ENCODE results near the gene TNS1.

The TNS1 gene

GRCh38 chr2:218015586-218016521 lies 13.1 kb upstream of the TNS1 start:
- DNase-seq = no peak

- no peak for DNase-seq
Measured at GRCh38 chr2:218014706-218015585, 12.2 kb upstream of the TNS1 start.

DNA sequence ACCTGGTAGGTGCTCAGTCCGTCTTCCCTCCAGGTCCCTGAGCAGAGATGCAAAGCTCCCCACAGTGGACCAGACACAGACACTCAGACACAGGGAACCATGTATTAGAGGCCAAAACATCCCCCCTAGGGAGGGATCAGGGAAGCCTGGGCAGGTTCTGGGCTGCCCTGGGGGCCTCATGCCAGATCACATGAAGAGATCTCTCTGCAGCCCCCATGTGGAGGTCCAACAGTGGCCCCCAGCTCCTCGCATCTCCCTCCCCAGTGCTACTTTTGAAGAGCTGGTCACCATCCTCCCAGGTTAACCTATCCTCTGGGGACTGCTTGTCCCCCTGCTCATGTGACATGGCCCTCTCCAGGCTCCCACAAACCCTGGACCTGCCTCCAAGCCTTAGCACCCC lies 10.5 kb upstream of the TNS1 start:
- DNase-seq = no peak

DNA sequence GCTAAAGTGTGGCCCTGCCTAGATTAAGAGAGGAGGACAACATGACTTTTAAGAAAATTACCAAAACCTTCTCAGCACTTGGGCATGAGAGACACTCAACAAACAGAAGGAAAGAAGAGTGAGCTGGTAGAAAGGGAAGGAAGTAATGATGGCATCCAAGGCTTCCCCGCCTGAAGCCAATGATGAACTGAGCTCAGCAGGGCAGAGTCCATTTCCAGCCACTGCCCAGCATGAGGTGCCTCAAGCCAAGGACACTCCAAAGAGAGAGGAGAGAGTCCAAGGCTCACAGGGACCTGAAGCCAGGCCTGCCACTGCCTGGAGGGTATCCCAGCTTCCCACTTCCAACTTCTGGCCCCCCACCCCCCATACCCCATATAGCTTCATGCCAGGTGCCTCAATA lies 9.5 kb upstream of the TNS1 start:
- DNase-seq = no peak

DNA sequence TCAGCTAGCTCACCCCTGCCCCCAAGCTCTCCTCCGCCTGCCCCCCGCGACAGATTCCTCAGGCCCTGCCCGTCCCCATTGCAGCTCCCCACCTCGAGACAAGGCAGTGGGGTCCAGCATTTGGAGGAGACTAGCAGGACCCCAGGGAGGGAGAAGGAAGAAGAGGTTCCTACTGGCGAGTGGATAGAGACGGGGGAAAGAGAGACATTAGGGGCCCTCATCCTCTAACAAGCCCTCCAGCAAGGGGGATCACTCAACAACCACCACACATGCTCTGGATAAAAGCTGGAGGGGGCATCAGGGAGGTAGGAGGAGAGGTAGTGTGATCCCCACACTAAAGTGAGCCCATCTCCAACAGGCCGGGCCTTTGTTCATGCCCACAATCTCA lies 8.9 kb upstream of the TNS1 start:
- DNase-seq = no peak

DNA sequence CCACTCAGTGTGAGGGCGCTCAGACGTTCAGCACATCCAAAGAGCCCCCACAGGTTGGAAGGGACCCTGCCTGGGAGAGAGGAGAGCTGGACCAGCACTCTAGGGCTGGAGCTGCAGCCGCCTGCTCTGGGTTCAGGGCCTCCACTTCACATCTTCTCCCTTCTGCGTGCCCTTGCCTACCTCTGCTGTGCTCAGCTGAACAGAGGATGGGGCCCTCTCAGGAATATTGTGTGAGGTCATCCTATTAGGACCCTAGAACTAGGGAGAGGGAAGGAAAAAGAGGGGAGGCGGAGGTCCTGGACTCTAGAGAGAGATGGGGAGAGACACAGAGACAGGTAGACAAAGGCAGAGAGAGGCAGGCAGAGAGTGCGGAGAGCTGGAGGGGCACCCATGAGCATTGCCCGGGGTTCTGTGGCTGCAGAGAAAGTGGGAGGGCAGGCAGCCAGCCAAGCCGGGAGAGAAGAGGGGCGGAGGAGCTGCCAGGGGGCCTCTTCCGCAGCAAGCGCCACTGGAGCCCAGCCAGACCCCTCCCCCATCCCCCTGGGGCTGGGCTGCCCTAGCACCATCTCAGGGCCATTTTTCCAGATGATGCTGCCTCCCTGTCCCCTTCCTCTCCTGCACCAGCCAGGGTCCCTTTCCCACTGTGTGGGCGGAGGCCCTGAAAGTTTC lies 8.3 kb upstream of the TNS1 start:
- no peak for DNase-seq

DNA sequence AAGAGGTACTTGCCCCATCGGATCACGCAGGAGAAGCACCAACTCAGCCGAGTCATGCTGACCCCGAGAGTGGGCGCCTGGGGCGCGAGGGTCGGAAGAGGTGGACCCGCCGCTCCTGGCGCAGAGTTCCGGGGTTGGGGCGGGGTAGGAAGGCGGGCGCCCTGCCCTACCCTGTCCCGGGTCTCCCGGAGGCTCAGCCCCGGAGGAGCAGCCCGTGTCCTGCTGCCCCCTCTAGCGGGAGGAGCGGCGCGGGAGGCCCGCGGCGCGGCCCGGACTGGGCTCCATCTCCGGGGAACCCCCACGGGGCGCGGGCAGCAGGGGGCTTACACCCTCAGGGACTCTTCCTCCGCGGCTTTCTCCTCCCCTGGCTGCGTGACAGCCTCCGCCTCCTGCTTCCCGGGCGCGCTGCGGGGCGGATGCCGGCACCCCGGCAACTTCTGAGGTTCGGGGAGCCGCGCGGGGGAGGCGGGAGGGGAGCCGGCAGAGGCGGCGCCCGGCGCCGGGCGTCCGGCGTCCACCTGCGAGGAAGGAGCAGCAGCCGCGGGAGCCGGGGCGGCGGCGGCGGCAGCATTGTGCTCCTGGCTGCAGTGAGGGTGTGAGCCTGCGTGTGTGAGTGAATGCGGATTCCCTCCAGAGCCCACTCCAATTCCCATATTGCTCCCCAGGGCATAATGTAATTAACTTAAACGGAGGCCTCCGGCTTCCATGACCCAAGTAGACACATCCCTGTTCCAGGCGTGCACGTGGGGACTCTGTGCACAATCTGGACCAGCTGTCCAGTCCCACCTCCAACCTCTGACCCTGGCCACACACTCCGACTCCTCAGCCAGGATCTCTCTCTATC lies 7.6 kb upstream of the TNS1 start:
- peak; percentile 26 for DNase-seq

DNA sequence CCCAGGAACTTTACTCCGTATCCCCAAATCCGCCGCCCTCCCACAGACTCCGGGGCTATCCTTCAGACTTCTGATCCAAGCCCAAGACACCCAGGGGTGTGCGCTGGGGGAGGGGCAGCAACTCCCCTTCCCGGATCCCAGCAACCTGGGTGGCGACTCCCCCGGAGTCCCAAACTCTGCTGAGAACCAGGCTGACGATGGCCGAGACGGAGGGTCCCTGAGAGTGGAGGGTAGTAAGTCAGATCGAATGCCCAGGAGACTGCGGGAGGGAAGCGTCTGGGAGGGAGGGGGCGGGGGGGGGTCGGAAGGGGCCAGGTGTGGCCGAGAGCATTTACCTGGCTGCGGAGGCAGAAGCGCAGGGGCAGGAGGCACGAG lies 7.0 kb upstream of the TNS1 start:
- DNase-seq = no peak

GRCh38 chr2:218009231-218009630 lies 6.4 kb upstream of the TNS1 start:
- no peak for DNase-seq

GRCh38 chr2:218008060-218009040 lies 5.6 kb upstream of the TNS1 start:
- DNase-seq = no peak

DNA sequence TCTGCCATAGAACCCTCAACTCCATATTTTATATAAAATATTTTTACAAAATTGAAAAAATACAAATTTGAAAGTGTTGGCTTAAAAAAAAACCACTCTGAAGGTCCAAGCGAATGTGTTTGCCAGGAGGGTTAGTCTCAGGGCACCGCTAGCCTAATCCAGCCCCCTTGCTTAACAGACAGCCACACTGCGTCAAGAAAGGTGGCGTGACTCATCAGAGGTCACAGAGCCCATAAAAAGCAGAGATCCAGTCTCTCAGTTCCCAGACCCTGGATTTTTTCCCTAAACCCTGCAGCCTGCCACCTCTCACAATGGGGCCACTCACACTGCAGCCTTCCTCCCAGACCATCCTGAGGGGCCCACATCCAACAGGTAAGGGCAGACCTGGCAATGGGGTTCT lies 3.9 kb upstream of the TNS1 start:
- DNase-seq = no peak

DNA sequence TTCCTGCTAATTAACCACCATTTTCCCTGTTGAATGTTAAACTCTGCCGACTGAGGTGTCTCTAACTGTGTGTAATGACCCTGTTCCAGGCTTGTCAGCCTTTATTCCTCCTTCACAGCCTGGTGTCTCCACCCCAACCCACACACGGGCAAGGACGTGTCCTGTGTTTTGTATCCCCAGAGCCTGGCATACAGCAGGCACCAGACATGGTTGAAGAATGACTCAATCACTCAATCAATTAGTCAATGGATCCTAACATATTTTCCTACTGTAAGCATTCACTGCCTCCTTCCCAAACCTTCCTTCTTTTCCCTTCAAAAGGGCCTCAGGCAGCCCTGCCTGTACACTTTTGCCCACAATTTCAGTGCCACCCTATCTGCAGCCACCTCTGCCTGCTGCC lies 2.7 kb upstream of the TNS1 start:
- no peak for DNase-seq

- DNase-seq = no peak
Measured at GRCh38 chr2:218005028-218005427, 2.2 kb upstream of the TNS1 start.

- DNase-seq = no peak
Measured at GRCh38 chr2:218003981-218004419, 1.2 kb upstream of the TNS1 start.

DNA sequence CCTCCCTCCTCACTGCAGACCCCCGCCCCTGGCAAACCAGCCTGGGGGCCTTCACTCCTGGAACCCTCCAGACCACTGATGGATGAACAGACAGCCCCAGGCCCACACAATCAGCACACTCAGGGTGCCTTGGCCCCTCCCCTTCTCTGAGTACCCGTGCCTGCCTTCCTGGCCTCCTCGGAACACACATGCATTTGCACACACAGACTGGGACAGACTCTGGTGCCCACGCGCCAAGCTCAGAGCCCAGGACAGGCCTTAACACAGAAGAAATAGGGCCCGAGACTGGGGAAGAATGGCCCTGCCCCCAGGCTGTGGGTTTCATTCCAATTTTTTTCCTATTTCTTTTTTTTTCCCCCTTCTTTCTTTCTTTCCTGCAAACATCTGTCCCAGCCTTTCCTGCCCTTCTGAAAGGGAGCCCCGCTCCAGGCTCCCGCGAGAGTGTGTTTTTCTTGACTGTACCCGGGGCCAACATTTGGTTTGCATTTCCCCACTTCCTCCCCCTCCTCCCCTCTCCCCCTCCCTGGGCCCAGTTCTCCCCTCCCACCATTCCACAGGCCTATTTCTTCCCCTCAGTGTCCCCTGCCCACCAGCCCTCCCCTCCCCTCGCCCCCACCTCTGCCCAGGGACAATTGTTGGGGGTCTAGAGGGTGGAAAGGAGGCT lies 618 bp upstream of the TNS1 start:
- DNase-seq = no peak

DNA sequence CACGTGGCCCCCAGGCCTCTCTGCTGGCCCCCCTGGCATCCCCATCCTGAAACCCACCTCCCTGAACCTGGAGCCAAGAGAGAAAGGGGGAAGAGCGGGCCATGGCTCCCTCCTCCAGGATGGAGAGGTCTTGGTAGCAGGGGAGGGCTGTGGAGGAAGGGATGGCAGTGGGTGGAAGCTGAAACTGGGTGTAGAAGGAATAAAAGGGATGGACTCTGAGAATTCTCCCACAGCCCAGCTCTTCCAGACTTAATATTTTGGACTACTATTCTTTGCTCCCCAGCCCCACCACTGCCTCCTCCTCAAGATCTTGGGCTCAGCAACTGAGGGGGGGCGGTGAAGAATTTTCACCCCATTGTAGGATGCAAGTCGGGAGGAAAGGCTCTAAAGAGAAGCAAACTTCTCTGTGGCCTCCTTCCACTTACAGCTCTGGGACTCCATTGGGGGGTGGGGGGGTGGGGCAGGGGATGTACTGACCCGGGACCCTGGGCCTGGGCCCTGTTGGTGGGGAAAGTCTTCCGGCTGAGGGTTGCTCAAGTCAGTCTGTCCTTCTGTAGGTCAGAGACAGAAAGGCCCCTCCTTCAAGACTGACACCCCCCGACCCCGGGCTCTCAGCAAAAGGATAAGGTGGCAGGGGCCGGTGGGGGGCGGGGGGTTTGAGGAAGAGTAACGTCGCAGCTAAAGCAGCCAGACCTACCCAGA lies 501 bp downstream of the TNS1 start:
- DNase-seq = no peak

DNA sequence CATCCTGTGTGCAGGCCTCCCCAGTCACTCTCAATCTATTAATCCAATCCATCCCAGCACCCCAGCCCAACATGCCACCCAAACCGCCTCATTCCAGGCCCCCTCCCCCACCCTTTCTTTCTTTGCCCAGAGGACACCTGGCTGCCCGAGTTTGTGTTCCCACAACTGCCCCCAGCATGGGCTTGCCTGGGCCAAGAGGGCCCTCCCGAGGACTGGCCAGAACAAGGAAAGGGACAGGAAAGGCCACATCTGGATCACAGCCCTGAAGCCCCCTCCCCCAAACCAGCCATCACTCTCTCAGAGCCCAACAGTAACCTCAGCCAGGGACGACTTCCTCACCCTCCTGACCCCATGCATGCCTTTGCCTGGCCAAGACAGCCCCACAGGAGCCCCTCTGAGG lies 1.2 kb downstream of the TNS1 start:
- no peak for DNase-seq

GRCh38 chr2:218000136-218000535 lies 2.7 kb downstream of the TNS1 start:
- DNase-seq = no peak

DNA sequence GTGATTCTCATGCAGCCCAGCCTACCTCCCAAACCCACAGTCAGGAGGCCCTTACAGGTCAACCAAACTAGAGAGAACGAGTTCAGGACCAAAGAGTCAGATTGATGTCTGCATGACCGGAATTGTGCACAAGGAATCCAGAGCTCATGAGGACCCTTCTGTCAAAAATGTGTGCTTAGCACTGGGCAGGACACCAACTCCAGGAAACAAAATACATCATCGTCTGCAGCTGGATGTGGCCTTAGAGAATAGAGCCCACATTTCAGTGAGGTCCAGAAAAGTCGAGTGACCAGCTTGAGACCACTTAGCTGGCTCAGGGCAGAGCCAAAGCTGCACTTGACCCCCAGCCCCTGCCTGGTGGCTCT lies 3.2 kb downstream of the TNS1 start:
- no peak for DNase-seq

All from CD4-positive, alpha-beta T cell treated with Interleukin-10 for 1 hour (primary cell).